Measurements from ENCODE around the gene ICE1. TPM values are rescaled to one million over a fixed set of nuclear protein-coding genes. Genes with fewer than 3 reads are reported as not detected.

The ICE1 gene
- total and polyA plus RNA-seq, 12 donors = 4.8 to 20.3 (median 18.6) TPM

DNA sequence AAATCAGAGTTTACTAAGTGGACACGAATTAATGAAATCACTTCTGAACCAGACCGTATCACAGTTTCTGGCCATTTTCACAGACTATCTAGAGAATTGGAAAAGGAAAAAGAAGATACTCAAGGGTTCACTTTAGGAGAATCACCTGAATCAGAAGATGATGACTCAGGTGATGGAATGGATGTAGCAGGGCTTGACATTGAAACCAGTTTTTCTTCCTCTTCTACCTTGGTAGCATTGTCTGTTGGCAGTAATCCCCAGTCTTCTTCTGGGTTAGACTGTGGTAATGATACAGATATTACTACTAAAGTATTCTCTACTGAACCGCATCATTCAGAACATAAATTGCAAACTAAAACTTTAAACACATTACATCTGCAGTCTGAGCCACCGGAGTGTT, 38.5 kb downstream of the ICE1 start:
- H3K4me1 ChIP-seq = no peaks in the 10 kb centered on the region
- no peak overlapping the region for H3K4me3 ChIP-seq
- ATAC-seq (no peak), DNase-seq (no peak)
- H3K27ac ChIP-seq = no peak overlapping the region
- no peaks in the 10 kb centered on the region for H3K9me3 ChIP-seq
- intact Hi-C loops (cut with DNase I) = no loop called here
- WGBS, 2 donors = 94 to 96% methylated on average over 4 of the region's 4 CpGs
- no peaks in the 10 kb centered on the region for H3K27me3 ChIP-seq
- TF ChIP-seq, protein P1, sequence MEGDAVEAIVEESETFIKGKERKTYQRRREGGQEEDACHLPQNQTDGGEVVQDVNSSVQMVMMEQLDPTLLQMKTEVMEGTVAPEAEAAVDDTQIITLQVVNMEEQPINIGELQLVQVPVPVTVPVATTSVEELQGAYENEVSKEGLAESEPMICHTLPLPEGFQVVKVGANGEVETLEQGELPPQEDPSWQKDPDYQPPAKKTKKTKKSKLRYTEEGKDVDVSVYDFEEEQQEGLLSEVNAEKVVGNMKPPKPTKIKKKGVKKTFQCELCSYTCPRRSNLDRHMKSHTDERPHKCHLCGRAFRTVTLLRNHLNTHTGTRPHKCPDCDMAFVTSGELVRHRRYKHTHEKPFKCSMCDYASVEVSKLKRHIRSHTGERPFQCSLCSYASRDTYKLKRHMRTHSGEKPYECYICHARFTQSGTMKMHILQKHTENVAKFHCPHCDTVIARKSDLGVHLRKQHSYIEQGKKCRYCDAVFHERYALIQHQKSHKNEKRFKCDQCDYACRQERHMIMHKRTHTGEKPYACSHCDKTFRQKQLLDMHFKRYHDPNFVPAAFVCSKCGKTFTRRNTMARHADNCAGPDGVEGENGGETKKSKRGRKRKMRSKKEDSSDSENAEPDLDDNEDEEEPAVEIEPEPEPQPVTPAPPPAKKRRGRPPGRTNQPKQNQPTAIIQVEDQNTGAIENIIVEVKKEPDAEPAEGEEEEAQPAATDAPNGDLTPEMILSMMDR (IDR thresholded peaks at IDR 0.05) = no peak
- peaks cover 0 to 100% (median 54%) of the 10 kb centered on the region in 9 donors for H3K36me3 ChIP-seq

DNA sequence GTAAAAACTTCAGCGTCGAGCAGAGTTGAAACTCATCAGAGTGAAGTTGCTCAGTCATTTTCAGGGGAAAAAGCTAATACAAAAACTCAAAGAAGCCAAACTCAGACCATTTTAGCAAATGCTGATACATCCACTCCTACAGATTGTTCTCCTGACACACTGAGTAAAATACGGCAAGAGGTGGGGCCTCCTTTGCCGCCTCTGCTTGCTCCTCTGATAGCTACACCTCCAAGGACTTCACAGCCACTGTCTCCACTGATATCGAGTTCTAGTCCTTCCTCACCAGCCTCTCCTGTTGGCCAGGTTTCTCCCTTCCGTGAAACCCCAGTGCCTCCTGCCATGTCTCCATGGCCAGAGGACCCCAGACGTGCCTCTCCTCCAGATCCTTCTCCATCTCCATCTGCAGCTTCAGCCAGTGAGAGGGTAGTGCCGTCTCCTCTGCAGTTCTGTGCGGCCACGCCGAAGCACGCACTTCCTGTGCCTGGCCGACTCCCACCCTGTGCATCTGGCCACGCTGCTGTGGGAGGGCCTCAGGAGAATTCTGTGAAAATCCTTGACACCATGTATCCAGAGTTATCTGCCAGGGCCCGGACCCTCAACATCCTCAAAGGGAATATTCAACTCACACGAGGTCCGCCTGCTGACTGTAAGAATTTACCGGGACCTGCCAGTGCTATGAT, 41.7 kb downstream of the ICE1 start:
- intact Hi-C loops (cut with DNase I) = no loop called here

DNA sequence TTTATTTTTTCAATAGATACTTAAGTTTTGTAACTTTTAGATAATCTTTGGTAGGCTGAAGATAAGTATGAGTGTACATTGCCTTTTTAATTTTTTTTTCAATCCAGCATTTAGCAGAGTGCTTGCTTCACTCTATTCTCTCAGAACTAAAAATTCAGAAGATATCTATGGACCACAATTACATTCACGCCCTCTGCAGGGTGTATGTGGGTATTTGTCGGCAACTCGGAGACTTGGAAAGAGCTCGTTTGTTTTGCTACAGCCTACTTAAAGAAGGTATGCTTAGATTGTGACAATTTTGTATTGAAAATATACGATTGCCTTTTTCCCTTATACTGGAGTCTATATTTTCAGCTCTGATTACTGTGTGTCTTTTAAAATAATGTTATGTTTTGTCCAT, 43.8 kb downstream of the ICE1 start:
- DNase-seq (no peak), ATAC-seq (no peak)
- Histone ChIP-seq H3K27ac (no peak overlapping the region), H3K4me1 (no peaks in the 10 kb centered on the region), H3K27me3 (no peaks in the 10 kb centered on the region), H3K9me3 (no peaks in the 10 kb centered on the region), H3K4me3 (no peak overlapping the region), H3K36me3 (peaks cover 0 to 94% (median 19%) of the 10 kb centered on the region in 9 donors)
- intact Hi-C loops (cut with DNase I) = no loop called here
- TF ChIP-seq, protein P1 (IDR thresholded peaks at IDR 0.05) = no peak
- WGBS, 2 donors = 89 to 92% methylated on average over 5 of the region's 5 CpGs

More for the DNA sequence above, 41.7 kb downstream of the ICE1 start:
- Histone ChIP-seq H3K27ac (no peak overlapping the region), H3K4me3 (no peak overlapping the region), H3K4me1 (no peaks in the 10 kb centered on the region), H3K9me3 (no peaks in the 10 kb centered on the region), H3K36me3 (peaks cover 0 to 100% (median 30%) of the 10 kb centered on the region in 9 donors), H3K27me3 (no peaks in the 10 kb centered on the region)
- no peak for DNase-seq
- WGBS, 2 donors = 87 to 90% methylated on average over 18 of the region's 18 CpGs
- TF ChIP-seq, protein P1 (IDR thresholded peaks at IDR 0.05) = no peak
- no peak for ATAC-seq

DNA sequence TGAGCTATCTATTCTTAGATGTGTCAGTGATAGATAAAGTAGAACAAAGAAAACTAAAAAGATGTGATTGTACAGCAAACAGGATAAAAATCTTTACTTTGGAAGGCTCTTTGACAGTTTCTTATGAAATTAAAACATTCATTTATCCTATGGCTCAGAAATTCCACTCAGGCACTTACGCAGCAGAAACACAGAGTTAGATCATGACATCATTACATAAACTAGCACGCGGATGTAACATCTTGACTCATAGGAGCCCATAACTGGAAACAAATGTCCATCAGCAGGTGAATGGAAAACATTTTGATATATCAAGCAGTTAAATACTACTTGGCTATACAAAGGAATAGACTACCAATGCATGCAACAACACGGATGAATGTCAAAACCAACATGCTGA, 45.3 kb downstream of the ICE1 start:
- H3K36me3 ChIP-seq = peaks cover 0 to 91% (median 10%) of the 10 kb centered on the region in 9 donors
- 95 to 97% methylated on average over 4 of the region's 4 CpGs for WGBS, 2 donors
- no peaks in the 10 kb centered on the region for H3K9me3 ChIP-seq
- DNase-seq (no peak), ATAC-seq (no peak)
- H3K4me1 ChIP-seq = no peaks in the 10 kb centered on the region
- intact Hi-C loops (cut with DNase I) = no loop called here
- TF ChIP-seq, protein P1 (IDR thresholded peaks at IDR 0.05) = no peak
- no peak overlapping the region for H3K27ac ChIP-seq
- no peaks in the 10 kb centered on the region for H3K27me3 ChIP-seq
- no peak overlapping the region for H3K4me3 ChIP-seq
